HG02973 (cell line): ENCODE measurements around the gene MED1.
"Not testable (repeated sequence)": the region's sequence is repeated elsewhere in the genome, so short reads cannot be mapped to it uniquely, and the experiment has no call there.

Source experiments
- ATAC-seq: cut with Tn5 transposase; IDR thresholded peaks from one replicate; pipeline ENCODE4 v1.9.1; 2021; ENCODE audit warnings: moderate library complexity; ENCODE audit not compliant: unreplicated experiment

The MED1 gene

GRCh38 chr17:39443326-39443725, 7.7 kb downstream of the MED1 start:
- ATAC-seq, result no peak

- not testable (repeated sequence) for ATAC-seq
Measured at GRCh38 chr17:39439868-39440267, 11.2 kb downstream of the MED1 start.

GRCh38 chr17:39429600-39429999, 21.5 kb downstream of the MED1 start:
- no peak for ATAC-seq

- ATAC-seq, result no peak
Measured at GRCh38 chr17:39416141-39416540, 34.9 kb downstream of the MED1 start.

GRCh38 chr17:39410279-39410678, 40.8 kb downstream of the MED1 start:
- ATAC-seq, result no peak

- ATAC-seq, result no peak
Measured at GRCh38 chr17:39408360-39408759, 42.7 kb downstream of the MED1 start.

- no peak for ATAC-seq
Measured at GRCh38 chr17:39406951-39407350, 44.1 kb downstream of the MED1 start.

- no peak for ATAC-seq
Measured at GRCh38 chr17:39405436-39405835, 45.6 kb downstream of the MED1 start.

GRCh38 chr17:39404542-39405378, 46.3 kb downstream of the MED1 start:
- ATAC-seq, result no peak

GRCh38 chr17:39402890-39403605, 48.0 kb downstream of the MED1 start:
- no peak for ATAC-seq

- ATAC-seq, result peak; percentile 41
Measured at GRCh38 chr17:39402244-39402889, 48.7 kb downstream of the MED1 start.

GRCh38 chr17:39401412-39402243, 49.4 kb downstream of the MED1 start, which contains the start of gene FBXL20:
Gene FBXL20 (minus strand): TSS chr17:39401626. CDS start chr17:39401402, 224 bp downstream.
- peak; percentile 68 for ATAC-seq

GRCh38 chr17:39400547-39401411, 50.3 kb downstream of the MED1 start:
- peak; percentile 14 for ATAC-seq

- no peak for ATAC-seq
Measured at GRCh38 chr17:39399791-39400190, 51.3 kb downstream of the MED1 start.

GRCh38 chr17:39393736-39394135, 57.3 kb downstream of the MED1 start:
- ATAC-seq, result no peak

- no peak for ATAC-seq
Measured at GRCh38 chr17:39391448-39391847, 59.6 kb downstream of the MED1 start.

- no peak for ATAC-seq
Measured at GRCh38 chr17:39385040-39385439, 66.0 kb downstream of the MED1 start.

- ATAC-seq, result no peak
Measured at GRCh38 chr17:39380144-39380543, 70.9 kb downstream of the MED1 start.

GRCh38 chr17:39376434-39376833, 74.6 kb downstream of the MED1 start:
- no peak for ATAC-seq

- not testable (repeated sequence) for ATAC-seq
Measured at GRCh38 chr17:39367805-39368204, 83.3 kb downstream of the MED1 start.
